EL (cell line): ENCODE measurements around the gene NCR3LG1.

Experiments
- DNase-seq: peaks from one replicate; pipeline ENCODE4 v3.0.0-alpha.2; 2016

Gene NCR3LG1

GRCh38 chr11:17351510-17352176, at the start of gene NCR3LG1:
NCR3LG1 (plus strand) TSS chr11:17351800; CDS start chr11:17351970, 170 bp downstream.
- peak; percentile 68 for DNase-seq

- no peak for DNase-seq
Observed at GRCh38 chr11:17313349-17314231, 38.0 kb upstream of the NCR3LG1 start.

GRCh38 chr11:17314232-17314547, 37.4 kb upstream of the NCR3LG1 start:
- DNase-seq: peak; percentile 78

- DNase-seq: no peak
Observed at GRCh38 chr11:17314904-17315426, 36.6 kb upstream of the NCR3LG1 start.

- no peak for DNase-seq
Observed at GRCh38 chr11:17328871-17329494, 22.6 kb upstream of the NCR3LG1 start.

- no peak for DNase-seq
Observed at GRCh38 chr11:17331669-17332068, 19.9 kb upstream of the NCR3LG1 start.

GRCh38 chr11:17333799-17334586, 17.6 kb upstream of the NCR3LG1 start:
- no peak for DNase-seq

- DNase-seq: no peak
Observed at GRCh38 chr11:17343257-17343656, 8.3 kb upstream of the NCR3LG1 start.

- peak; percentile 76 for DNase-seq
Observed at GRCh38 chr11:17343907-17344306, 7.7 kb upstream of the NCR3LG1 start.

- DNase-seq: no peak
Observed at GRCh38 chr11:17347676-17348075, 3.9 kb upstream of the NCR3LG1 start.

GRCh38 chr11:17350455-17351171, 987 bp upstream of the NCR3LG1 start:
- DNase-seq: no peak

- DNase-seq: no peak
Observed at GRCh38 chr11:17351172-17351509, 459 bp upstream of the NCR3LG1 start.

GRCh38 chr11:17352950-17353820, 1.6 kb downstream of the NCR3LG1 start:
- DNase-seq: peak; percentile 87

- peak; percentile 6 for DNase-seq
Observed at GRCh38 chr11:17353821-17354600, 2.4 kb downstream of the NCR3LG1 start.

- peak; percentile 79 for DNase-seq
Observed at GRCh38 chr11:17354601-17354991, 3.0 kb downstream of the NCR3LG1 start.

- DNase-seq: no peak
Observed at GRCh38 chr11:17366495-17366894, 14.9 kb downstream of the NCR3LG1 start.

- no peak for DNase-seq
Observed at GRCh38 chr11:17368551-17368950, 17.0 kb downstream of the NCR3LG1 start.

- DNase-seq: no peak
Observed at GRCh38 chr11:17369094-17369493, 17.5 kb downstream of the NCR3LG1 start.

GRCh38 chr11:17369684-17370243, 18.2 kb downstream of the NCR3LG1 start:
- DNase-seq: no peak

- no peak for DNase-seq
Observed at GRCh38 chr11:17371614-17372013, 20.0 kb downstream of the NCR3LG1 start.
